Endothelial cell of umbilical vein (primary cell): ENCODE data around the gene DPP6.
"Not testable (repeated sequence)": the region's sequence is repeated elsewhere in the genome, so short reads cannot be mapped to it uniquely, and the experiment has no call there.

Experiments
- EZH2 ChIP-seq: IDR thresholded peaks from 2 replicates; pipeline ENCODE4 v1.6.1; 2012; ENCODE audit warnings: borderline replicate concordance, low read depth, mild to moderate bottlenecking, moderate library complexity, low read length, inconsistent platforms; ENCODE audit not compliant: severe bottlenecking
- FOS ChIP-seq: IDR thresholded peaks from 2 replicates; pipeline ENCODE4 v1.6.1; 2011; ENCODE audit warnings: mild to moderate bottlenecking, low read length, moderate library complexity, borderline replicate concordance; ENCODE audit not compliant: insufficient read depth
- GATA2 ChIP-seq: IDR thresholded peaks from 2 replicates; pipeline ENCODE4 v1.7.0; 2011; ENCODE audit warnings: low read depth, mild to moderate bottlenecking, moderate library complexity, mixed read lengths, low read length; ENCODE audit not compliant: insufficient read length, insufficient read depth
- MYC ChIP-seq: IDR thresholded peaks from one replicate; pipeline ENCODE4 v1.6.1; 2011; ENCODE audit warnings: mild to moderate bottlenecking, low read depth, low read length
- POLR2A ChIP-seq: IDR thresholded peaks from 2 replicates; pipeline ENCODE4 v1.6.1; 2012; ENCODE audit warnings: low read depth, mild to moderate bottlenecking, control low read depth, low read length
- POLR2AphosphoS5 ChIP-seq: IDR thresholded peaks from 2 replicates; pipeline ENCODE4 v1.6.1; 2012; ENCODE audit warnings: low read depth, mild to moderate bottlenecking, control low read depth, low read length, moderate library complexity; ENCODE audit not compliant: insufficient read depth
- TF ChIP-seq, protein P1 (sequence below), 2 donors: IDR thresholded peaks; 1 replicate in 1 of 2; 2 replicates in 1 of 2; pipeline ENCODE4 v1.5.1; 2011; ENCODE audit warnings: low read length in 2 of 2, mild to moderate bottlenecking in 2 of 2, moderate library complexity in 2 of 2, control low read depth in 1 of 2, inconsistent platforms in 1 of 2, low read depth in 1 of 2; ENCODE audit not compliant: insufficient read depth in 1 of 2; ENCODE audit errors: extremely low read depth in 1 of 2
- TF ChIP-seq, protein P2 (sequence below): IDR thresholded peaks from 2 replicates; pipeline ENCODE4 v1.6.1; 2011; ENCODE audit not compliant: insufficient read depth, insufficient read length

DNA sequence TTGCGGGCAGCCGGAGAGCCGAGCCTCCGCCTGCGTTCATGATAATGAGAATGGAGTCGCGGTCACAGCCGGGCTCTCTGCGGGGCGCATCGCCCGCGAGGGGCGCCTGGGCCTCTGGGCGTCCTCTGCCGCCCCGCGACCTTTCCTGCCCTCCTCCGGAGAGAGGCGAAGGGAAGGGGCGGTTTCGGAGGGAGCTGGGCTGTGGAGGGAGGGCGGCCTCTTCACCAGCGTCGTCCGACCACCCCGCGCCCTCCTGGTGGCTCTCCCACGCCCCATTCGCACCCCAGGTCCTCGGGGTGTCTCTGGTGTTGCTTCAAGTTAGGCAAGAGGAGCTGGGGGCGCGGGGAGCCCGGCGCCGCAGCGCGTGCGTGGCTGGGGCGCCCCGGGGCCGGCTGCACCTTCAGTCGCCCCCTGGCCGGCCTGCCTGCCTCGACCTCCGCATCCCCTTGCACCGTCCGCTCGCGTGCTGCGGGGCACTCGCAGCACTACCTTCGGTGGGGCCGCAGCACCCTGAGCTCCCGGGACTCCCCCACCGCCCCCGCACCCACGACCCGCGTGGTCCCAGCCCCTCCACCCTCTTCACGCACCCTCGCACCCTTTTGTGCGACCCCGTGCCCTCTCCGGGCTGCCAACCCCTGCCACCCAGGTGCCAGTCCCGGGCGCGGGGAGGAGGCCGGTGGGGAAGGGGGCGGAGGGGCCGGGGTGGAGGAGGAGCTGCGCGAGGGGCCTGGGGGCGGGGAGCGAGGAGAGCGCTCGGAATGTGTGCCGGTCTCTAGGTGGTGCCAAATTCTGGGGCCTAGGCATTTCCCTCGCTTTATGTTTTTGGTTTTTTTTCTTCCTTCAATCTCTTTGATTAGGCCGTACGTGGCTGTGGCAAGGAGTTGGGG is at the start of gene DPP6:
- TF ChIP-seq, protein P1, sequence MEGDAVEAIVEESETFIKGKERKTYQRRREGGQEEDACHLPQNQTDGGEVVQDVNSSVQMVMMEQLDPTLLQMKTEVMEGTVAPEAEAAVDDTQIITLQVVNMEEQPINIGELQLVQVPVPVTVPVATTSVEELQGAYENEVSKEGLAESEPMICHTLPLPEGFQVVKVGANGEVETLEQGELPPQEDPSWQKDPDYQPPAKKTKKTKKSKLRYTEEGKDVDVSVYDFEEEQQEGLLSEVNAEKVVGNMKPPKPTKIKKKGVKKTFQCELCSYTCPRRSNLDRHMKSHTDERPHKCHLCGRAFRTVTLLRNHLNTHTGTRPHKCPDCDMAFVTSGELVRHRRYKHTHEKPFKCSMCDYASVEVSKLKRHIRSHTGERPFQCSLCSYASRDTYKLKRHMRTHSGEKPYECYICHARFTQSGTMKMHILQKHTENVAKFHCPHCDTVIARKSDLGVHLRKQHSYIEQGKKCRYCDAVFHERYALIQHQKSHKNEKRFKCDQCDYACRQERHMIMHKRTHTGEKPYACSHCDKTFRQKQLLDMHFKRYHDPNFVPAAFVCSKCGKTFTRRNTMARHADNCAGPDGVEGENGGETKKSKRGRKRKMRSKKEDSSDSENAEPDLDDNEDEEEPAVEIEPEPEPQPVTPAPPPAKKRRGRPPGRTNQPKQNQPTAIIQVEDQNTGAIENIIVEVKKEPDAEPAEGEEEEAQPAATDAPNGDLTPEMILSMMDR (IDR thresholded peaks at IDR 0.05; ENCODE audit: extremely low read depth in 1 of 2, insufficient read depth in 1 of 2, low read depth in 1 of 2, low read length in 2 of 2): not testable (repeated sequence)
- TF ChIP-seq EZH2, POLR2AphosphoS5, MYC, POLR2A, FOS, GATA2: not testable (repeated sequence)
- TF ChIP-seq, protein P2, sequence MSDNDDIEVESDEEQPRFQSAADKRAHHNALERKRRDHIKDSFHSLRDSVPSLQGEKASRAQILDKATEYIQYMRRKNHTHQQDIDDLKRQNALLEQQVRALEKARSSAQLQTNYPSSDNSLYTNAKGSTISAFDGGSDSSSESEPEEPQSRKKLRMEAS: not testable (repeated sequence)
